Stimulated activated CD4-positive, alpha-beta T cell treated with anti-CD3 and anti-CD28 coated beads, TNF-alpha, amount 100 ng/mL, for 24 hours (primary cell): Measurements from ENCODE around the gene TNRC18.
A peak's percentile ranks its signal among the peaks of the same experiment; 100 is the strongest.
"Not testable (repeated sequence)": the region's sequence is repeated elsewhere in the genome, so short reads cannot be mapped to it uniquely, and the experiment has no call there.

Experiments used
- DNase-seq, 3 experiments: peaks; one replicate each; pipeline ENCODE4 v3.0.0-alpha.2; 2020; ENCODE audit warnings: low read depth in 3 of 3

The TNRC18 gene

GRCh38 chr7:5322621-5323410 lies 100.8 kb downstream of the TNRC18 start:
- DNase-seq: no peak

- no peak for DNase-seq
Measured at GRCh38 chr7:5320802-5321396, 102.7 kb downstream of the TNRC18 start.

GRCh38 chr7:5320391-5320790 lies 103.2 kb downstream of the TNRC18 start:
- no peak for DNase-seq

- not testable (repeated sequence) for DNase-seq
Measured at GRCh38 chr7:5318613-5319012, 105.0 kb downstream of the TNRC18 start.

- no peak for DNase-seq
Measured at GRCh38 chr7:5315761-5316160, 107.9 kb downstream of the TNRC18 start.

- no peak for DNase-seq
Measured at GRCh38 chr7:5314864-5315263, 108.8 kb downstream of the TNRC18 start.

GRCh38 chr7:5313076-5313885 lies 110.4 kb downstream of the TNRC18 start:
- not testable (repeated sequence) for DNase-seq

- DNase-seq: not testable (repeated sequence)
Measured at GRCh38 chr7:5312276-5313070, 111.2 kb downstream of the TNRC18 start.

GRCh38 chr7:5310822-5311405 lies 112.7 kb downstream of the TNRC18 start:
- DNase-seq: no peak

GRCh38 chr7:5309146-5309545 lies 114.5 kb downstream of the TNRC18 start:
- DNase-seq: no peak

- not testable (repeated sequence) for DNase-seq
Measured at GRCh38 chr7:5307221-5308142, 116.2 kb downstream of the TNRC18 start.

- not testable (repeated sequence) for DNase-seq
Measured at GRCh38 chr7:5305050-5305449, 118.6 kb downstream of the TNRC18 start.

- DNase-seq: no peak
Measured at GRCh38 chr7:5303591-5304505, 119.8 kb downstream of the TNRC18 start.

GRCh38 chr7:5303061-5303460 lies 120.6 kb downstream of the TNRC18 start:
- DNase-seq: no peak

- DNase-seq: no peak
Measured at GRCh38 chr7:5302577-5302976, 121.1 kb downstream of the TNRC18 start.

GRCh38 chr7:5300366-5300765 lies 123.3 kb downstream of the TNRC18 start:
- no peak for DNase-seq

GRCh38 chr7:5296611-5297226 lies 126.9 kb downstream of the TNRC18 start:
- DNase-seq: peak; percentile 38 to 60 (median 40)

GRCh38 chr7:5296015-5296610 lies 127.5 kb downstream of the TNRC18 start:
- no peak for DNase-seq
